Measurements from ENCODE around the gene FNDC3B. TPM values are rescaled to one million over a fixed set of nuclear protein-coding genes. Genes with fewer than 3 reads are reported as not detected.

Gene FNDC3B
- total RNA-seq, 2 experiments from 2014 or later: 10.6 to 12.0 TPM

- DNase-seq: no peak
- Mint-ChIP-seq H3K9me3 (peaks cover 5% of the 10 kb centered on the region), H3K36me3 (ENCODE audit: low read depth) (peaks cover 35% of the 10 kb centered on the region), H3K4me3 (no peak overlapping the region), H3K4me1 (ENCODE audit: low read depth) (no peaks in the 10 kb centered on the region), H3K27ac (no peak overlapping the region), H3K27me3 (no peaks in the 10 kb centered on the region)
- no peak for TF ChIP-seq CTCF (IDR thresholded peaks at IDR 0.05)
- intact Hi-C loops (cut with micrococcal nuclease): no loop called here
- no peak for ATAC-seq
- CTCF ChIA-PET: interaction anchor here (1.2 kb wide), 1 partner anchor 86 kb away, joined by 4 read pairs; no protein-coding TSS in a partner anchor
- POLR2A ChIA-PET: no interaction called here
Observed at GRCh38 chr3:172375206-172375850, 335.9 kb downstream of the FNDC3B start.

GRCh38 chr3:172376402-172376801 lies 337.0 kb downstream of the FNDC3B start:
- CTCF ChIA-PET: interaction anchor here (0.7 to 1.2 kb wide), 2 partner anchors 85 to 219 kb away, joined by 3 to 4 read pairs; no protein-coding TSS in a partner anchor
- Mint-ChIP-seq H3K9me3 (peaks cover 8% of the 10 kb centered on the region), H3K27ac (no peak overlapping the region), H3K4me3 (no peak overlapping the region), H3K36me3 (ENCODE audit: low read depth) (peaks cover 46% of the 10 kb centered on the region), H3K4me1 (ENCODE audit: low read depth) (no peaks in the 10 kb centered on the region), H3K27me3 (no peaks in the 10 kb centered on the region)
- intact Hi-C loops (cut with micrococcal nuclease): no loop called here
- DNase-seq: no peak
- ATAC-seq: no peak
- POLR2A ChIA-PET: no interaction called here
- no peak for TF ChIP-seq CTCF (IDR thresholded peaks at IDR 0.05)

GRCh38 chr3:172376881-172377280 lies 337.5 kb downstream of the FNDC3B start:
- H3K9me3 Mint-ChIP-seq: peaks cover 8% of the 10 kb centered on the region
- H3K4me3 Mint-ChIP-seq: no peak overlapping the region
- no peak for TF ChIP-seq CTCF (IDR thresholded peaks at IDR 0.05)
- intact Hi-C loops (cut with micrococcal nuclease): no loop called here
- ATAC-seq (no peak), DNase-seq (no peak)
- H3K36me3 Mint-ChIP-seq (ENCODE audit: low read depth): peaks cover 51% of the 10 kb centered on the region
- ChIA-PET POLR2A (no interaction called here), CTCF (interaction anchor here (0.7 kb wide), 1 partner anchor 219 kb away, joined by 3 read pairs; no protein-coding TSS in a partner anchor)
- H3K4me1 Mint-ChIP-seq (ENCODE audit: low read depth): no peaks in the 10 kb centered on the region
- no peaks in the 10 kb centered on the region for H3K27me3 Mint-ChIP-seq
- no peak overlapping the region for H3K27ac Mint-ChIP-seq

GRCh38 chr3:172378439-172378838 lies 339.1 kb downstream of the FNDC3B start:
- ChIA-PET CTCF (interaction anchor here (1.3 kb wide), 1 partner anchor 37 kb away, joined by 4 read pairs; no protein-coding TSS in a partner anchor), POLR2A (no interaction called here)
- Mint-ChIP-seq H3K36me3 (ENCODE audit: low read depth) (peaks cover 64% of the 10 kb centered on the region), H3K4me3 (no peak overlapping the region), H3K9me3 (peaks cover 8% of the 10 kb centered on the region), H3K4me1 (ENCODE audit: low read depth) (no peaks in the 10 kb centered on the region), H3K27me3 (no peaks in the 10 kb centered on the region), H3K27ac (no peak overlapping the region)
- ATAC-seq (no peak), DNase-seq (no peak)
- intact Hi-C loops (cut with micrococcal nuclease): no loop called here
- no peak for TF ChIP-seq CTCF (IDR thresholded peaks at IDR 0.05)

- no peak overlapping the region for H3K4me3 Mint-ChIP-seq
- POLR2A ChIA-PET: no interaction called here
- H3K9me3 Mint-ChIP-seq: peaks cover 8% of the 10 kb centered on the region
- DNase-seq (no peak), ATAC-seq (no peak)
- TF ChIP-seq CTCF (IDR thresholded peaks at IDR 0.05): no peak
- CTCF ChIA-PET: interaction anchor here (1.0 to 1.3 kb wide), 2 partner anchors 9 to 38 kb away, joined by 3 to 4 read pairs; no protein-coding TSS in a partner anchor
- peaks cover 64% of the 10 kb centered on the region for H3K36me3 Mint-ChIP-seq (ENCODE audit: low read depth)
- H3K4me1 Mint-ChIP-seq (ENCODE audit: low read depth): no peaks in the 10 kb centered on the region
- intact Hi-C loops (cut with micrococcal nuclease): no loop called here
- H3K27me3 Mint-ChIP-seq: no peaks in the 10 kb centered on the region
- H3K27ac Mint-ChIP-seq: no peak overlapping the region
Observed at GRCh38 chr3:172379372-172379771, 340.0 kb downstream of the FNDC3B start.

Data from activated CD8-positive, alpha-beta T cell treated with anti-CD3 and anti-CD28 coated beads for 36 hours (primary cell).